Tibial nerve (tissue), 3 donors: Measurements from ENCODE around the gene PCBP1.

Experiments used
- POLR2A ChIP-seq, 2 donors: fragments of 450-650 bp; IDR thresholded peaks; one replicate each; pipeline ENCODE4 v1.6.1; 2017; ENCODE audit warnings: antibody characterized with exemption in 2 of 2, mild to moderate bottlenecking in 2 of 2, moderate library complexity in 2 of 2
- TF ChIP-seq, protein P1 (sequence below), 5 experiments: fragments of 200-600 bp in 3 of 5; fragments of 450-650 bp in 2 of 5; sonication (generic) in 3 of 5; IDR thresholded peaks; one replicate each; pipeline ENCODE4 v1.5.1; 2016 to 2019; ENCODE audit warnings: antibody characterized with exemption in 5 of 5, mild to moderate bottlenecking in 3 of 5, moderate library complexity in 2 of 5

DNA sequence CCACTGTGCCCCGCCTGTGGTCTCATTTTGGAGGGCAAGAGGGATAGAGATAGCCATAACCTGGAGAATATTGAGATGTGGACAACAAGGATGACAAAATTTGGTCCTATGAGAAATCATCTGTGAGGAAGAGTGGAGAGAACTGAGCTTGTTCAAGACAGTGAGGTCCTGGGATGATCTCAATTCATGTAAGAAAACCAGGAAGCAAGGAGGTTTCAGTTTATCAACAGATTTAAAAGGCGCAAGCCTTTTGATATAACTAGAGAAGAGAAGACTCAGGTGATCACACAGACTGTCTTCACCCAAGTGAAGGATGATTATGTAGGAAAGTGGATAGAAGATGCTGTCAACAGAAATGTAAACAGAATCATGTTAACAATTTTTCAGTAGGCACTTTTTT lies 39.1 kb downstream of the PCBP1 start:
- TF ChIP-seq, protein P1, sequence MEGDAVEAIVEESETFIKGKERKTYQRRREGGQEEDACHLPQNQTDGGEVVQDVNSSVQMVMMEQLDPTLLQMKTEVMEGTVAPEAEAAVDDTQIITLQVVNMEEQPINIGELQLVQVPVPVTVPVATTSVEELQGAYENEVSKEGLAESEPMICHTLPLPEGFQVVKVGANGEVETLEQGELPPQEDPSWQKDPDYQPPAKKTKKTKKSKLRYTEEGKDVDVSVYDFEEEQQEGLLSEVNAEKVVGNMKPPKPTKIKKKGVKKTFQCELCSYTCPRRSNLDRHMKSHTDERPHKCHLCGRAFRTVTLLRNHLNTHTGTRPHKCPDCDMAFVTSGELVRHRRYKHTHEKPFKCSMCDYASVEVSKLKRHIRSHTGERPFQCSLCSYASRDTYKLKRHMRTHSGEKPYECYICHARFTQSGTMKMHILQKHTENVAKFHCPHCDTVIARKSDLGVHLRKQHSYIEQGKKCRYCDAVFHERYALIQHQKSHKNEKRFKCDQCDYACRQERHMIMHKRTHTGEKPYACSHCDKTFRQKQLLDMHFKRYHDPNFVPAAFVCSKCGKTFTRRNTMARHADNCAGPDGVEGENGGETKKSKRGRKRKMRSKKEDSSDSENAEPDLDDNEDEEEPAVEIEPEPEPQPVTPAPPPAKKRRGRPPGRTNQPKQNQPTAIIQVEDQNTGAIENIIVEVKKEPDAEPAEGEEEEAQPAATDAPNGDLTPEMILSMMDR (IDR thresholded peaks at IDR 0.05), result no peak
- no peak for TF ChIP-seq POLR2A (IDR thresholded peaks at IDR 0.05)
